ENCODE data around the gene RAB38. TPM values are rescaled to one million over a fixed set of nuclear protein-coding genes. Genes with fewer than 3 reads are reported as not detected.

RAB38 gene
- polyA plus RNA-seq, 3 donors: 0.25 to 1.3 (median 0.69) TPM

DNA sequence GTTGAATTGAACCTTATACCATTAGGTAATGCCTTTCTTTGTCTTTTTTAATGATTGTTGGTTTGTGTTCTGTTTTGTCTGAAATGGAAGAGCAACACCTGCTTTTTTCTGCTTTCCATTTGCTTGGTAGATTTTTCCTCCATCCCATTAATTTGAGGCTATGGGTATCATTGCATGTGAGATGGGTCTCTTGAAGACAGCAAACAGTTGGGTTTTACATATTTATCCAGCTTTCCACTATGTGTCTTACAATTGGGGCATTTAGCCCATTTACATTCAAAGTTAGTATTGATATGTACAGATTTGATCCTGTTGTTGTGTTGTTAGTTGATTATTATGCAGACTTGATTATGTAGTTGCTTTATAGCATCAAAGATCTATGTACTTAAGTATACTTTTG is 21.1 kb upstream of the RAB38 start:
- Histone ChIP-seq H3K4me3 (replicated peaks in 1 of 3; ENCODE audit: low read depth in 2 of 3, low read length in 3 of 3) (no peak overlapping the region), H3K36me3 (replicated peaks in 1 of 2; ENCODE audit: control insufficient read depth in 1 of 2, insufficient read depth in 2 of 2, low read length in 2 of 2) (no peaks in the 10 kb centered on the region), H4K20me1 (ENCODE audit: insufficient read depth, low read length) (no peaks in the 10 kb centered on the region), H3K4me2 (replicated peaks; ENCODE audit: extremely low read depth, low read length, poor library complexity, severe bottlenecking) (no peak overlapping the region), H3K9me3 (replicated peaks in 1 of 2; ENCODE audit: control insufficient read depth in 1 of 2, insufficient read depth in 1 of 2, low read length in 2 of 2) (peaks cover 4 to 17% of the 10 kb centered on the region in 2 donors), H3K27ac (ENCODE audit: low read depth in 1 of 2, low read length in 2 of 2) (no peak overlapping the region), H3K9ac (ENCODE audit: insufficient read depth, low read length, poor library complexity, severe bottlenecking) (no peak overlapping the region), H2AFZ (ENCODE audit: insufficient read depth, low read depth, low read length, poor library complexity, severe bottlenecking) (no peak overlapping the region), H3K79me2 (ENCODE audit: insufficient read depth, low read length) (no peaks in the 10 kb centered on the region), H3K4me1 (ENCODE audit: control insufficient read depth in 1 of 2, insufficient read depth in 2 of 2, low read length in 2 of 2) (no peaks in the 10 kb centered on the region), H3K27me3 (ENCODE audit: control insufficient read depth in 2 of 2, insufficient read depth in 2 of 2, low read length in 2 of 2) (no peaks in the 10 kb centered on the region)
- intact Hi-C loops (cut with micrococcal nuclease): no loop called here
- H3K4me3 Mint-ChIP-seq: no peak overlapping the region
- no peaks in the 10 kb centered on the region for H3K27me3 Mint-ChIP-seq (ENCODE audit: low read depth in 3 of 3)
- H3K4me1 Mint-ChIP-seq: no peaks in the 10 kb centered on the region
- TF ChIP-seq, protein P1, sequence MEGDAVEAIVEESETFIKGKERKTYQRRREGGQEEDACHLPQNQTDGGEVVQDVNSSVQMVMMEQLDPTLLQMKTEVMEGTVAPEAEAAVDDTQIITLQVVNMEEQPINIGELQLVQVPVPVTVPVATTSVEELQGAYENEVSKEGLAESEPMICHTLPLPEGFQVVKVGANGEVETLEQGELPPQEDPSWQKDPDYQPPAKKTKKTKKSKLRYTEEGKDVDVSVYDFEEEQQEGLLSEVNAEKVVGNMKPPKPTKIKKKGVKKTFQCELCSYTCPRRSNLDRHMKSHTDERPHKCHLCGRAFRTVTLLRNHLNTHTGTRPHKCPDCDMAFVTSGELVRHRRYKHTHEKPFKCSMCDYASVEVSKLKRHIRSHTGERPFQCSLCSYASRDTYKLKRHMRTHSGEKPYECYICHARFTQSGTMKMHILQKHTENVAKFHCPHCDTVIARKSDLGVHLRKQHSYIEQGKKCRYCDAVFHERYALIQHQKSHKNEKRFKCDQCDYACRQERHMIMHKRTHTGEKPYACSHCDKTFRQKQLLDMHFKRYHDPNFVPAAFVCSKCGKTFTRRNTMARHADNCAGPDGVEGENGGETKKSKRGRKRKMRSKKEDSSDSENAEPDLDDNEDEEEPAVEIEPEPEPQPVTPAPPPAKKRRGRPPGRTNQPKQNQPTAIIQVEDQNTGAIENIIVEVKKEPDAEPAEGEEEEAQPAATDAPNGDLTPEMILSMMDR (IDR thresholded peaks at IDR 0.05): no peak
- H3K9me3 Mint-ChIP-seq: peaks cover 11 to 29% (median 15%) of the 10 kb centered on the region in 7 donors
- no peaks in the 10 kb centered on the region for H3K36me3 Mint-ChIP-seq
- no peak for DNase-seq
- H3K27ac Mint-ChIP-seq: no peak overlapping the region

DNA sequence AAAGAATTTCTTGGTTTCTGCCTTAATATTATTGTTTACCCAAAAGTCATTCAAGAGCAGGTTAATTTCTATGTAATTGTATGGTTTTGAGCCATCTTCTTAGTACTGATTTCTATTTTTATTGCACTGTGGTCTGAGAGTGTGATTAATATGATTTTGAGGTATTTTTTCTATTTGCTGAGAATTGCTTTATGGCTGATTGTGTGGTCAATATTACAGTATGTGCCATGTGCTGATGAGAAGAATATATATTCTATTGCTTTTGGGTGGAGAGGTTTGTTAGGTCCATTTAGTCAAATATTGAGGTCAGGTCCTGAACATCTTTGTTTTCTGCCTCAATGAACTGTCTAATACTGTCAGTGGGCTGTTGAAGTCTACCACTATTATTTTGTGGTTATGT is 20.7 kb upstream of the RAB38 start:
- Histone ChIP-seq H3K9me3 (replicated peaks in 1 of 2; ENCODE audit: control insufficient read depth in 1 of 2, insufficient read depth in 1 of 2, low read length in 2 of 2) (peaks cover 4 to 17% of the 10 kb centered on the region in 2 donors), H3K36me3 (replicated peaks in 1 of 2; ENCODE audit: control insufficient read depth in 1 of 2, insufficient read depth in 2 of 2, low read length in 2 of 2) (no peaks in the 10 kb centered on the region), H3K9ac (ENCODE audit: insufficient read depth, low read length, poor library complexity, severe bottlenecking) (no peak overlapping the region), H3K79me2 (ENCODE audit: insufficient read depth, low read length) (no peaks in the 10 kb centered on the region), H3K4me1 (ENCODE audit: control insufficient read depth in 1 of 2, insufficient read depth in 2 of 2, low read length in 2 of 2) (no peaks in the 10 kb centered on the region), H3K4me2 (replicated peaks; ENCODE audit: extremely low read depth, low read length, poor library complexity, severe bottlenecking) (no peak overlapping the region), H2AFZ (ENCODE audit: insufficient read depth, low read depth, low read length, poor library complexity, severe bottlenecking) (no peak overlapping the region), H3K27me3 (ENCODE audit: control insufficient read depth in 2 of 2, insufficient read depth in 2 of 2, low read length in 2 of 2) (no peaks in the 10 kb centered on the region), H3K27ac (ENCODE audit: low read depth in 1 of 2, low read length in 2 of 2) (no peak overlapping the region), H3K4me3 (replicated peaks in 1 of 3; ENCODE audit: low read depth in 2 of 3, low read length in 3 of 3) (no peak overlapping the region), H4K20me1 (ENCODE audit: insufficient read depth, low read length) (no peaks in the 10 kb centered on the region)
- DNase-seq: no peak
- intact Hi-C loops (cut with micrococcal nuclease): no loop called here
- H3K9me3 Mint-ChIP-seq: peaks cover 11 to 29% (median 15%) of the 10 kb centered on the region in 7 donors
- no peaks in the 10 kb centered on the region for H3K27me3 Mint-ChIP-seq (ENCODE audit: low read depth in 3 of 3)
- no peaks in the 10 kb centered on the region for H3K36me3 Mint-ChIP-seq
- H3K4me3 Mint-ChIP-seq: no peak overlapping the region
- no peaks in the 10 kb centered on the region for H3K4me1 Mint-ChIP-seq
- H3K27ac Mint-ChIP-seq: no peak overlapping the region
- TF ChIP-seq, protein P1 (IDR thresholded peaks at IDR 0.05): no peak
